Liver (tissue), 3 donors: ENCODE measurements around the gene PDLIM5.

Experiments
- CTCF ChIP-seq: fragments of 150-350 bp; IDR thresholded peaks from 2 replicates; pipeline ENCODE4 v1.5.1; 2017; ENCODE audit warnings: improper control_type of control experiment, low read depth, low read length; ENCODE audit not compliant: missing input control
- RXRA ChIP-seq, 2 donors: IDR thresholded peaks; 2 replicates each; pipeline ENCODE4 v1.6.1; 2017 to 2018; ENCODE audit warnings: antibody characterized with exemption in 2 of 2, mild to moderate bottlenecking in 1 of 2
- SP1 ChIP-seq: IDR thresholded peaks from 2 replicates; pipeline ENCODE4 v1.6.1; 2018; ENCODE audit warnings: antibody characterized with exemption, mild to moderate bottlenecking
- ZBTB33 ChIP-seq: IDR thresholded peaks from 2 replicates; pipeline ENCODE4 v1.6.1; 2016; ENCODE audit warnings: antibody characterized with exemption
- donor health status: healthy.
- donor health status: healthy.

GRCh38 chr4:94500685-94501084 is 48.9 kb downstream of the PDLIM5 start:
- no peak for TF ChIP-seq SP1
- no peak for TF ChIP-seq ZBTB33
- TF ChIP-seq CTCF: no peak
- TF ChIP-seq RXRA (IDR thresholded peaks at IDR 0.05): no peak
